HCT116 (cell line): ENCODE data around the gene DIP2C. TPM values are rescaled to one million over a fixed set of nuclear protein-coding genes. Genes with fewer than 3 reads are reported as not detected.

Source experiments
- ATAC-seq: fragments of 200-7000 bp; cut with Tn5 transposase; 2 replicates; pipeline ENCODE4 v1.9.1; 2020; ENCODE audit warnings: mild to moderate bottlenecking, moderate library complexity
- BruUV-seq: library from RNA; stranded (reverse); fragments of 400-500 nt; replicated peaks from 2 replicates; lab custom pipeline; 2021; lab: Mats Ljungman, UMichigan
- CTCF ChIA-PET: fragments of 300-600 bp; sonication (Branson Sonifier 250); formaldehyde crosslinking; loops from one replicate; lab custom pipeline; 2021; ENCODE audit warnings: antibody characterized with exemption; lab: Charles Lee
- POLR2A ChIA-PET: fragments of 300-600, 350-600 bp; sonication (Branson Sonifier 250); formaldehyde crosslinking; loops from one replicate; lab custom pipeline; 2021; ENCODE audit warnings: antibody characterized with exemption; lab: Charles Lee
- RAD21 ChIA-PET, 2 experiments: fragments of 300-600 bp; sonication (Branson Sonifier 250); formaldehyde crosslinking; loops; one replicate each; lab custom pipeline; 2023; ENCODE audit warnings: low total read pairs in 2 of 2; ENCODE audit not compliant: uncharacterized antibody in 2 of 2, unreplicated experiment in 2 of 2, low non-redundant PET in 1 of 2; lab: Charles Lee
- DNase-seq: peaks from one replicate; pipeline ENCODE4 v3.0.0-alpha.2; 2010; ENCODE audit warnings: low read depth, low spot score
- H2AFZ ChIP-seq: fragments of 200-600 bp; shearing (Covaris generic), sonication (generic); 2 replicates; pipeline ENCODE4 v1.6.1; 2017; ENCODE audit warnings: low read depth, mixed run types, mixed read lengths, antibody characterized with exemption, low read length; ENCODE audit not compliant: poor library complexity, severe bottlenecking
- H3K27ac ChIP-seq: 2 replicates; pipeline ENCODE4 v1.5.1; 2012; ENCODE audit warnings: low read depth, low read length
- H3K27me3 ChIP-seq: fragments of 200-600 bp; sonication (generic); 2 replicates; pipeline ENCODE4 v1.6.1; 2016; ENCODE audit warnings: mixed run types, low read length, mixed read lengths; ENCODE audit not compliant: insufficient read depth
- H3K36me3 ChIP-seq, 2 experiments: fragments of 200-500 bp in 1 of 2; fragments of 200-600 bp in 1 of 2; sonication (Bioruptor generic) in 1 of 2; sonication (generic) in 1 of 2; 2 replicates each; pipeline versions ENCODE4 v1.5.1 to v1.6.1; 2014 to 2016; ENCODE audit warnings: low read length in 2 of 2, inconsistent platforms in 1 of 2, mixed read lengths in 1 of 2, mixed run types in 1 of 2; ENCODE audit not compliant: insufficient read depth in 2 of 2, control insufficient read depth in 1 of 2
- H3K4me1 ChIP-seq, 2 experiments: fragments of 200-600 bp in 1 of 2; sonication (generic) in 1 of 2; 2 replicates each; pipeline versions ENCODE4 v1.5.1 to v1.6.1; 2012 to 2017; ENCODE audit warnings: low read length in 2 of 2, inconsistent platforms in 1 of 2, mild to moderate bottlenecking in 1 of 2, mixed read lengths in 1 of 2, mixed run types in 1 of 2, moderate library complexity in 1 of 2; ENCODE audit not compliant: insufficient read depth in 2 of 2, control insufficient read depth in 1 of 2
- H3K4me2 ChIP-seq: fragments of 200-600 bp; sonication (generic); 2 replicates; pipeline ENCODE4 v1.6.1; 2017; ENCODE audit warnings: mixed run types, low read length, mixed read lengths
- H3K4me3 ChIP-seq, 2 experiments: fragments of 200-600 bp in 1 of 2; sonication (generic) in 1 of 2; replicated peaks in 1 of 2; 2 replicates each; pipeline ENCODE4 v1.5.1; 2011 to 2016; ENCODE audit warnings: low read length in 2 of 2, control low read depth in 1 of 2, low read depth in 1 of 2, mild to moderate bottlenecking in 1 of 2, mixed read lengths in 1 of 2, mixed run types in 1 of 2
- H3K79me2 ChIP-seq: fragments of 200-600 bp; sonication (generic); 2 replicates; pipeline ENCODE4 v1.6.1; 2017; ENCODE audit warnings: mild to moderate bottlenecking, mixed run types, low read length, moderate library complexity, mixed read lengths; ENCODE audit not compliant: insufficient read depth
- H3K9ac ChIP-seq: fragments of 200-600 bp; sonication (generic); 2 replicates; pipeline ENCODE4 v1.6.1; 2016; ENCODE audit warnings: low read length, mixed read lengths
- H3K9me2 ChIP-seq: fragments of 200-600 bp; sonication (generic), shearing (Covaris generic); 2 replicates; pipeline ENCODE4 v1.6.1; 2017; ENCODE audit warnings: mixed run types, mild to moderate bottlenecking, moderate library complexity; ENCODE audit not compliant: insufficient read depth
- H3K9me3 ChIP-seq, 2 experiments: fragments of 200-500 bp in 1 of 2; fragments of 200-600 bp in 1 of 2; sonication (Bioruptor generic) in 1 of 2; sonication (generic) in 1 of 2; 2 replicates each; pipeline ENCODE4 v1.6.1; 2014 to 2017; ENCODE audit warnings: low read length in 2 of 2, mixed read lengths in 2 of 2, inconsistent platforms in 1 of 2, low read depth in 1 of 2, mild to moderate bottlenecking in 1 of 2, mixed run types in 1 of 2, moderate library complexity in 1 of 2; ENCODE audit not compliant: control insufficient read depth in 1 of 2, insufficient read depth in 1 of 2
- H4K20me1 ChIP-seq: fragments of 200-600 bp; sonication (generic), shearing (Covaris generic); 2 replicates; pipeline ENCODE4 v1.6.1; 2017; ENCODE audit warnings: mixed run types, mild to moderate bottlenecking, moderate library complexity; ENCODE audit not compliant: insufficient read depth
- ATF3 ChIP-seq: IDR thresholded peaks from 2 replicates; pipeline ENCODE4 v1.6.1; 2012
- CBX3 ChIP-seq: IDR thresholded peaks from 2 replicates; pipeline ENCODE4 v1.6.1; 2012; ENCODE audit warnings: low read depth
- EGR1 ChIP-seq: IDR thresholded peaks from 2 replicates; pipeline ENCODE4 v1.6.1; 2012; ENCODE audit warnings: low read depth
- ELF1 ChIP-seq: IDR thresholded peaks from 2 replicates; pipeline ENCODE4 v1.6.1; 2012; ENCODE audit warnings: low read depth, borderline replicate concordance
- EZH2phosphoT487 ChIP-seq: fragments of 200-600 bp; IDR thresholded peaks from 2 replicates; pipeline ENCODE4 v1.6.1; 2018; ENCODE audit warnings: antibody characterized with exemption, borderline replicate concordance
- FOSL1 ChIP-seq: IDR thresholded peaks from 2 replicates; pipeline ENCODE4 v1.6.1; 2012; ENCODE audit warnings: low read depth
- JUND ChIP-seq: IDR thresholded peaks from 2 replicates; pipeline ENCODE4 v1.6.1; 2012
- MAX ChIP-seq: IDR thresholded peaks from 2 replicates; pipeline ENCODE4 v1.6.1; 2012
- POLR2A ChIP-seq: IDR thresholded peaks from 2 replicates; pipeline ENCODE4 v1.7.0; 2011; ENCODE audit warnings: borderline replicate concordance; ENCODE audit not compliant: insufficient read depth, insufficient read length; ENCODE audit errors: extremely low read depth
- POLR2AphosphoS5 ChIP-seq: IDR thresholded peaks from 2 replicates; pipeline ENCODE4 v1.6.1; 2011; ENCODE audit warnings: mild to moderate bottlenecking, low read depth, low read length, moderate library complexity
- RAD21 ChIP-seq: IDR thresholded peaks from 2 replicates; pipeline ENCODE4 v1.6.1; 2012; ENCODE audit warnings: low read depth, mild to moderate bottlenecking
- SIN3A ChIP-seq: IDR thresholded peaks from 2 replicates; pipeline ENCODE4 v1.6.1; 2012; ENCODE audit warnings: low read depth
- SP1 ChIP-seq: IDR thresholded peaks from 2 replicates; pipeline ENCODE4 v1.6.1; 2012; ENCODE audit warnings: low read depth
- SRF ChIP-seq: IDR thresholded peaks from 2 replicates; pipeline ENCODE4 v1.6.1; 2012; ENCODE audit warnings: low read depth
- TCF7L2 ChIP-seq: IDR thresholded peaks from 2 replicates; pipeline ENCODE4 v1.7.0; 2011; ENCODE audit warnings: borderline replicate concordance, inconsistent platforms; ENCODE audit not compliant: insufficient read depth, insufficient read length; ENCODE audit errors: extremely low read depth
- YY1 ChIP-seq: IDR thresholded peaks from 2 replicates; pipeline ENCODE4 v1.6.1; 2011; ENCODE audit warnings: low read length, low read depth, moderate library complexity, mild to moderate bottlenecking; ENCODE audit not compliant: insufficient replicate concordance; ENCODE audit errors: extremely low read depth
- ZNF274 ChIP-seq: fragments of 200-500 bp; sonication (Bioruptor generic); IDR thresholded peaks from 2 replicates; pipeline ENCODE4 v1.6.1; 2014; ENCODE audit warnings: mild to moderate bottlenecking, low read depth, low read length, inconsistent platforms
- intact Hi-C: fragments of 100-400 bp; cut with micrococcal nuclease; formaldehyde crosslinking; loops from 2 replicates; pipeline ENCODE4 v1.10.0; 2022
- total RNA-seq: library from RNA; stranded (reverse); gene quantifications from one replicate; pipeline ENCODE4 v1.2.1, GENCODE V29; 2021; ENCODE audit not compliant: unreplicated experiment
- TF ChIP-seq, protein P1 (sequence below): IDR thresholded peaks from 2 replicates; pipeline ENCODE4 v1.6.1; 2011; ENCODE audit warnings: mild to moderate bottlenecking, low read length, moderate library complexity; ENCODE audit not compliant: insufficient replicate concordance; ENCODE audit errors: extremely low read depth
- TF ChIP-seq, protein P2 (sequence below), 3 experiments: fragments of 200-600 bp in 1 of 3; sonication (generic) in 1 of 3; IDR thresholded peaks in 2 of 3; conservative IDR thresholded peaks in 1 of 3; 2 replicates each; pipeline ENCODE4 v1.5.1; 2012 to 2017; ENCODE audit warnings: low read depth in 2 of 3, low read length in 2 of 3, antibody characterized with exemption in 1 of 3, borderline replicate concordance in 1 of 3, control low read depth in 1 of 3, mild to moderate bottlenecking in 1 of 3, mixed read lengths in 1 of 3, mixed run types in 1 of 3, moderate library complexity in 1 of 3; ENCODE audit not compliant: insufficient read depth in 1 of 3
- TF ChIP-seq, protein P3 (sequence below): IDR thresholded peaks from 2 replicates; pipeline ENCODE4 v1.6.1; 2012; ENCODE audit warnings: low read depth

Gene DIP2C
- total RNA-seq, 1 experiment from 2014 or later: 15.4 TPM

DNA sequence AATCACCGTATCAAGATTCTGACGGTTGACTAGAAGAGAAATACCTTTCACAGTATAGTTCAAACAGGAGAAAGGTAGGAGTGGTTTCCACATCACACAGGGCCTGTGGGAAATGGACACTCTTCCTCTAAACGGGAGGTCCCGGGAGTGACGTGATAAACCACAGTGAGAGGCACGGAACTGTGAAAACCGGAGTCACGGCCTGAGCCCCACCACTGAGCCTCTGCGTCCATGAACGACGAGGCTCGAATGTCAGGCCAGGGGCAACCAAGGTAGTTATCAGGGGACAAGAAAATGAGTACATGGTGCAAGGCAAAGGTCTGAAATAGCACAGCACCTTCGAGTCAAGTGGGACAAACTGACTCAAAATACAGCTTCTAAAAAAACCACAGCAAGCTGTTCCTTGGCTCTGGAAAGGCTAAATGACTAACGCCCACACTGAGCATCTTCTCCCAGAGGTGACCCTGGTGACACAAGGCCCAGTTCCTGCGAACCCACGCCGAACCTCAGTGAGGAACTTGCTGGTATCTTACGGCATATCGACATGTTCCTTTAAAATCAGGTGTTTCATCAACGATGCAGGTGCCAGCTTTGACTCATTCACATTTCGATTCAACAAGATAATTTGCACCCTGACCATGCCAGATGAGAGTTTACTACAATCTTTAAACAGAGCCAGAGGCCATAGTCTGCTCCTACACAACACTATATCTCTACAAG, 99.3 kb downstream of the DIP2C start:
- H3K27ac ChIP-seq: no peak overlapping the region
- CTCF ChIA-PET: no interaction called here
- no peak for ATAC-seq
- RAD21 ChIA-PET: no interaction called here
- intact Hi-C loops: loop anchor here (10.0 kb wide), 1 partner anchor 195 kb away; no protein-coding TSS in a partner anchor
- POLR2A ChIA-PET: no interaction called here
- H2AFZ ChIP-seq: no peak overlapping the region
- H3K79me2 ChIP-seq: peaks cover 3% of the 10 kb centered on the region; the same call in 1 of the 2 replicates
- H3K4me1 ChIP-seq: peaks cover 6 to 9% of the 10 kb centered on the region in 2 experiments; a peak in 3 of 4 replicates
- no TSS peak for BruUV-seq
- H3K4me3 ChIP-seq: no peak overlapping the region
- H3K36me3 ChIP-seq: no peaks in the 10 kb centered on the region
- DNase-seq: no peak
- H4K20me1 ChIP-seq: no peaks in the 10 kb centered on the region
- no peak overlapping the region for H3K9ac ChIP-seq
- no peak overlapping the region for H3K4me2 ChIP-seq
- TF ChIP-seq CBX3: no peak
- TF ChIP-seq SP1: no peak
- no peak for TF ChIP-seq EGR1
- TF ChIP-seq TCF7L2: no peak
- TF ChIP-seq FOSL1: no peak
- no peak for TF ChIP-seq SRF
- TF ChIP-seq JUND: no peak
- TF ChIP-seq EZH2phosphoT487: no peak
- TF ChIP-seq, protein P1, sequence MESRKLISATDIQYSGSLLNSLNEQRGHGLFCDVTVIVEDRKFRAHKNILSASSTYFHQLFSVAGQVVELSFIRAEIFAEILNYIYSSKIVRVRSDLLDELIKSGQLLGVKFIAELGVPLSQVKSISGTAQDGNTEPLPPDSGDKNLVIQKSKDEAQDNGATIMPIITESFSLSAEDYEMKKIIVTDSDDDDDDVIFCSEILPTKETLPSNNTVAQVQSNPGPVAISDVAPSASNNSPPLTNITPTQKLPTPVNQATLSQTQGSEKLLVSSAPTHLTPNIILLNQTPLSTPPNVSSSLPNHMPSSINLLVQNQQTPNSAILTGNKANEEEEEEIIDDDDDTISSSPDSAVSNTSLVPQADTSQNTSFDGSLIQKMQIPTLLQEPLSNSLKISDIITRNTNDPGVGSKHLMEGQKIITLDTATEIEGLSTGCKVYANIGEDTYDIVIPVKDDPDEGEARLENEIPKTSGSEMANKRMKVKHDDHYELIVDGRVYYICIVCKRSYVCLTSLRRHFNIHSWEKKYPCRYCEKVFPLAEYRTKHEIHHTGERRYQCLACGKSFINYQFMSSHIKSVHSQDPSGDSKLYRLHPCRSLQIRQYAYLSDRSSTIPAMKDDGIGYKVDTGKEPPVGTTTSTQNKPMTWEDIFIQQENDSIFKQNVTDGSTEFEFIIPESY: no peak
- TF ChIP-seq YY1: no peak
- TF ChIP-seq RAD21: no peak
- no peak for TF ChIP-seq ATF3
- TF ChIP-seq SIN3A: no peak
- no peak for TF ChIP-seq ZNF274
- no peak for TF ChIP-seq ELF1
- TF ChIP-seq POLR2AphosphoS5: no peak
- no peak for TF ChIP-seq POLR2A
- TF ChIP-seq, protein P2, sequence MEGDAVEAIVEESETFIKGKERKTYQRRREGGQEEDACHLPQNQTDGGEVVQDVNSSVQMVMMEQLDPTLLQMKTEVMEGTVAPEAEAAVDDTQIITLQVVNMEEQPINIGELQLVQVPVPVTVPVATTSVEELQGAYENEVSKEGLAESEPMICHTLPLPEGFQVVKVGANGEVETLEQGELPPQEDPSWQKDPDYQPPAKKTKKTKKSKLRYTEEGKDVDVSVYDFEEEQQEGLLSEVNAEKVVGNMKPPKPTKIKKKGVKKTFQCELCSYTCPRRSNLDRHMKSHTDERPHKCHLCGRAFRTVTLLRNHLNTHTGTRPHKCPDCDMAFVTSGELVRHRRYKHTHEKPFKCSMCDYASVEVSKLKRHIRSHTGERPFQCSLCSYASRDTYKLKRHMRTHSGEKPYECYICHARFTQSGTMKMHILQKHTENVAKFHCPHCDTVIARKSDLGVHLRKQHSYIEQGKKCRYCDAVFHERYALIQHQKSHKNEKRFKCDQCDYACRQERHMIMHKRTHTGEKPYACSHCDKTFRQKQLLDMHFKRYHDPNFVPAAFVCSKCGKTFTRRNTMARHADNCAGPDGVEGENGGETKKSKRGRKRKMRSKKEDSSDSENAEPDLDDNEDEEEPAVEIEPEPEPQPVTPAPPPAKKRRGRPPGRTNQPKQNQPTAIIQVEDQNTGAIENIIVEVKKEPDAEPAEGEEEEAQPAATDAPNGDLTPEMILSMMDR (IDR thresholded peaks at IDR 0.05 in 2 of 3, conservative IDR thresholded peaks at IDR 0.05 in 1 of 3; ENCODE audit: borderline replicate concordance in 1 of 3, insufficient read depth in 1 of 3, low read depth in 2 of 3, low read length in 2 of 3): no peak
- TF ChIP-seq MAX: no peak
- TF ChIP-seq, protein P3, sequence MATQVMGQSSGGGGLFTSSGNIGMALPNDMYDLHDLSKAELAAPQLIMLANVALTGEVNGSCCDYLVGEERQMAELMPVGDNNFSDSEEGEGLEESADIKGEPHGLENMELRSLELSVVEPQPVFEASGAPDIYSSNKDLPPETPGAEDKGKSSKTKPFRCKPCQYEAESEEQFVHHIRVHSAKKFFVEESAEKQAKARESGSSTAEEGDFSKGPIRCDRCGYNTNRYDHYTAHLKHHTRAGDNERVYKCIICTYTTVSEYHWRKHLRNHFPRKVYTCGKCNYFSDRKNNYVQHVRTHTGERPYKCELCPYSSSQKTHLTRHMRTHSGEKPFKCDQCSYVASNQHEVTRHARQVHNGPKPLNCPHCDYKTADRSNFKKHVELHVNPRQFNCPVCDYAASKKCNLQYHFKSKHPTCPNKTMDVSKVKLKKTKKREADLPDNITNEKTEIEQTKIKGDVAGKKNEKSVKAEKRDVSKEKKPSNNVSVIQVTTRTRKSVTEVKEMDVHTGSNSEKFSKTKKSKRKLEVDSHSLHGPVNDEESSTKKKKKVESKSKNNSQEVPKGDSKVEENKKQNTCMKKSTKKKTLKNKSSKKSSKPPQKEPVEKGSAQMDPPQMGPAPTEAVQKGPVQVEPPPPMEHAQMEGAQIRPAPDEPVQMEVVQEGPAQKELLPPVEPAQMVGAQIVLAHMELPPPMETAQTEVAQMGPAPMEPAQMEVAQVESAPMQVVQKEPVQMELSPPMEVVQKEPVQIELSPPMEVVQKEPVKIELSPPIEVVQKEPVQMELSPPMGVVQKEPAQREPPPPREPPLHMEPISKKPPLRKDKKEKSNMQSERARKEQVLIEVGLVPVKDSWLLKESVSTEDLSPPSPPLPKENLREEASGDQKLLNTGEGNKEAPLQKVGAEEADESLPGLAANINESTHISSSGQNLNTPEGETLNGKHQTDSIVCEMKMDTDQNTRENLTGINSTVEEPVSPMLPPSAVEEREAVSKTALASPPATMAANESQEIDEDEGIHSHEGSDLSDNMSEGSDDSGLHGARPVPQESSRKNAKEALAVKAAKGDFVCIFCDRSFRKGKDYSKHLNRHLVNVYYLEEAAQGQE: no peak
- TF ChIP-seq, all 23 proteins: peak for 0
- Histone ChIP-seq H3K9me2 (no peaks in the 10 kb centered on the region), H3K9me3 (no peaks in the 10 kb centered on the region), H3K27me3 (no peaks in the 10 kb centered on the region)
